H1 (cell line): Measurements from ENCODE around the gene PNMA8B. TPM values are rescaled to one million over a fixed set of nuclear protein-coding genes. Genes with fewer than 3 reads are reported as not detected.

Experiments
- CTCF ChIA-PET: fragments of 300-600 bp; sonication (Branson Sonifier 250); formaldehyde crosslinking; loops from one replicate; lab custom pipeline; 2021; ENCODE audit not compliant: partially characterized antibody; lab: Charles Lee
- POLR2A ChIA-PET: fragments of 300-600 bp; sonication (Branson Sonifier 250); formaldehyde crosslinking; loops from one replicate; lab custom pipeline; 2021; ENCODE audit warnings: inconsistent platforms; ENCODE audit not compliant: partially characterized antibody; lab: Charles Lee
- DNase-seq, 2 experiments: peaks; one replicate each; pipeline versions ENCODE4 v3.0.0 to v3.0.0-alpha.2; 2010 to 2022; ENCODE audit warnings: low spot score in 2 of 2, low read depth in 1 of 2, mixed read lengths in 1 of 2
- FAIRE-seq: peaks from 2 replicates; lab custom pipeline; 2011; peaks lifted over from hg19 to GRCh38; lab: Jason Lieb, UNC
- H2AFZ ChIP-seq: 2 replicates; pipeline ENCODE4 v1.8.1; 2012; ENCODE audit warnings: low read length, inconsistent platforms
- H2AK5ac ChIP-seq: 2 replicates; pipeline ENCODE4 v1.6.1; 2013; ENCODE audit warnings: low read depth, low read length
- H2BK120ac ChIP-seq: replicated peaks from 2 replicates; pipeline ENCODE3; 2013; ENCODE audit warnings: low read depth, low read length, inconsistent platforms
- H2BK12ac ChIP-seq: 2 replicates; pipeline ENCODE4 v1.6.1; 2013; ENCODE audit warnings: low read depth, low read length
- H2BK15ac ChIP-seq: 2 replicates; pipeline ENCODE4 v1.6.1; 2013; ENCODE audit warnings: low read length
- H2BK20ac ChIP-seq: 2 replicates; pipeline ENCODE4 v1.6.1; 2013; ENCODE audit warnings: low read length
- H2BK5ac ChIP-seq: 2 replicates; pipeline ENCODE4 v1.6.1; 2013; ENCODE audit warnings: low read depth, low read length
- H3K14ac ChIP-seq: 2 replicates; pipeline ENCODE4 v1.6.1; 2013; ENCODE audit warnings: inconsistent platforms; ENCODE audit not compliant: insufficient read length
- H3K18ac ChIP-seq: 2 replicates; pipeline ENCODE4 v1.6.1; 2013; ENCODE audit warnings: low read length; ENCODE audit errors: extremely low read depth
- H3K23ac ChIP-seq: 2 replicates; pipeline ENCODE4 v1.6.1; 2013; ENCODE audit warnings: inconsistent platforms; ENCODE audit not compliant: insufficient read length
- H3K23me2 ChIP-seq: 2 replicates; pipeline ENCODE4 v1.6.1; 2013; ENCODE audit warnings: low read depth, low read length
- H3K27ac ChIP-seq: 2 replicates; pipeline ENCODE4 v1.6.1; 2011; ENCODE audit warnings: low read depth, low read length, inconsistent platforms
- H3K27me3 ChIP-seq, 4 experiments: replicated peaks in 1 of 4; 1 replicate in 1 of 4; 2 replicates in 3 of 4; pipeline versions ENCODE4 v1.6.1 to v1.8.1; 2011 to 2013; ENCODE audit warnings: low read length in 3 of 4, mild to moderate bottlenecking in 3 of 4, inconsistent platforms in 2 of 4, mixed read lengths in 2 of 4, moderate library complexity in 1 of 4; ENCODE audit not compliant: control insufficient read depth in 3 of 4, insufficient read depth in 3 of 4; ENCODE audit errors: extremely low read depth in 1 of 4
- H3K36me3 ChIP-seq, 4 experiments: 2 replicates each; pipeline versions ENCODE4 v1.6.1 to v1.8.1; 2011 to 2013; ENCODE audit warnings: mild to moderate bottlenecking in 4 of 4, low read length in 3 of 4, moderate library complexity in 2 of 4, control low read depth in 1 of 4, inconsistent platforms in 1 of 4; ENCODE audit not compliant: insufficient read depth in 4 of 4, control insufficient read depth in 2 of 4
- H3K4ac ChIP-seq: replicated peaks from 2 replicates; pipeline ENCODE3; 2013; ENCODE audit warnings: low read length, low read depth, mixed read lengths, inconsistent platforms; ENCODE audit not compliant: insufficient read length
- H3K4me1 ChIP-seq, 4 experiments: replicated peaks in 1 of 4; 1 replicate in 1 of 4; 2 replicates in 3 of 4; pipeline versions ENCODE4 v1.6.1 to v1.8.1; 2011 to 2013; ENCODE audit warnings: low read length in 3 of 4, inconsistent platforms in 2 of 4, mixed read lengths in 1 of 4; ENCODE audit not compliant: insufficient read depth in 4 of 4, control insufficient read depth in 3 of 4
- H3K4me2 ChIP-seq, 2 experiments: 2 replicates each; pipeline versions ENCODE4 v1.6.1 to v1.8.1; 2011 to 2013; ENCODE audit warnings: low read depth in 2 of 2, low read length in 2 of 2, control low read depth in 1 of 2, inconsistent platforms in 1 of 2, mild to moderate bottlenecking in 1 of 2; ENCODE audit not compliant: insufficient read depth in 1 of 2
- H3K4me3 ChIP-seq, 4 experiments: fragments of 200-600, 300-600 bp in 1 of 4; sonication (generic), shearing (Covaris generic), sonication (Bioruptor Twin) in 1 of 4; 2 replicates each; pipeline versions ENCODE4 v1.5.1 to v1.8.1; 2011 to 2016; ENCODE audit warnings: low read length in 4 of 4, low read depth in 3 of 4, control low read depth in 2 of 4, inconsistent platforms in 2 of 4, mild to moderate bottlenecking in 2 of 4, mixed read lengths in 1 of 4, moderate library complexity in 1 of 4; ENCODE audit not compliant: insufficient read depth in 2 of 4; ENCODE audit errors: extremely low read depth in 1 of 4
- H3K56ac ChIP-seq: replicated peaks from 2 replicates; pipeline ENCODE3; 2013; ENCODE audit warnings: low read depth, mild to moderate bottlenecking, mixed read lengths, low read length, inconsistent platforms; ENCODE audit not compliant: insufficient read length
- H3K79me1 ChIP-seq: 2 replicates; pipeline ENCODE4 v1.6.1; 2013; ENCODE audit warnings: low read depth, low read length, control low read depth
- H3K79me2 ChIP-seq, 2 experiments: 2 replicates each; pipeline versions ENCODE4 v1.6.1 to v1.8.1; 2012 to 2013; ENCODE audit warnings: low read length in 2 of 2, mild to moderate bottlenecking in 2 of 2, inconsistent platforms in 1 of 2; ENCODE audit not compliant: insufficient read depth in 2 of 2, control insufficient read depth in 1 of 2
- H3K9ac ChIP-seq, 4 experiments: replicated peaks in 1 of 4; 1 replicate in 1 of 4; 2 replicates in 3 of 4; pipeline versions ENCODE4 v1.6.1 to v1.8.1; 2011 to 2013; ENCODE audit warnings: low read depth in 3 of 4, low read length in 3 of 4, control low read depth in 2 of 4, mild to moderate bottlenecking in 2 of 4, moderate library complexity in 2 of 4, inconsistent platforms in 1 of 4; ENCODE audit errors: extremely low read depth in 1 of 4
- H3K9me3 ChIP-seq, 2 experiments: 2 replicates each; pipeline versions ENCODE4 v1.6.1 to v1.8.1; 2012 to 2013; ENCODE audit warnings: mild to moderate bottlenecking in 2 of 2, moderate library complexity in 2 of 2, control low read depth in 1 of 2, inconsistent platforms in 1 of 2, low read depth in 1 of 2, low read length in 1 of 2, mixed read lengths in 1 of 2; ENCODE audit not compliant: insufficient read depth in 2 of 2
- H4K20me1 ChIP-seq, 2 experiments: replicated peaks in 1 of 2; 2 replicates each; pipeline versions ENCODE3 to v1.8.1; 2011 to 2013; ENCODE audit warnings: inconsistent platforms in 2 of 2, low read length in 2 of 2, mild to moderate bottlenecking in 1 of 2; ENCODE audit not compliant: insufficient read depth in 2 of 2, control insufficient read depth in 1 of 2
- H4K5ac ChIP-seq: 2 replicates; pipeline ENCODE4 v1.6.1; 2013; ENCODE audit warnings: low read length, low read depth, mixed read lengths, inconsistent platforms; ENCODE audit not compliant: insufficient read length
- H4K8ac ChIP-seq: 2 replicates; pipeline ENCODE4 v1.8.0; 2013; ENCODE audit warnings: mild to moderate bottlenecking, moderate library complexity, low read length, inconsistent platforms; ENCODE audit not compliant: insufficient read depth; ENCODE audit errors: extremely low read depth
- H4K91ac ChIP-seq: replicated peaks from 2 replicates; pipeline ENCODE3; 2013; ENCODE audit warnings: low read length, mixed read lengths, inconsistent platforms; ENCODE audit not compliant: insufficient read length
- ATF2 ChIP-seq: IDR thresholded peaks from 2 replicates; pipeline ENCODE4 v1.6.1; 2012; ENCODE audit warnings: low read length, inconsistent platforms
- E2F6 ChIP-seq: IDR thresholded peaks from 2 replicates; pipeline ENCODE4 v1.6.1; 2012; ENCODE audit warnings: inconsistent platforms
- MAX ChIP-seq: IDR thresholded peaks from 2 replicates; pipeline ENCODE4 v1.6.1; 2012; ENCODE audit warnings: inconsistent platforms
- SUZ12 ChIP-seq: fragments of 200-600 bp; sonication (generic); IDR thresholded peaks from 2 replicates; pipeline ENCODE4 v1.6.1; 2012; ENCODE audit warnings: mild to moderate bottlenecking, inconsistent platforms, low read length, moderate library complexity, mixed read lengths
- WGBS, 2 experiments: shearing (Covaris generic) in 1 of 2; methylation state at CpG; one replicate each; pipeline versions ENCODE4 v1.1.6 to v1.1.7; 2013 to 2015; ENCODE audit warnings: low lambda C conversion rate in 2 of 2, mixed read lengths in 2 of 2, inconsistent platforms in 1 of 2, low coverage in 1 of 2, missing lambda C conversion rate in 1 of 2; ENCODE audit not compliant: insufficient replicate concordance in 2 of 2, insufficient coverage in 1 of 2, insufficient read length in 1 of 2; ENCODE audit errors: extremely low coverage in 1 of 2, missing lambda C conversion rate in 1 of 2; 5-methylcytosine and 5-hydroxymethylcytosine counted together
- polyA plus RNA-seq, 7 experiments: library from polyadenylated mRNA; depleted of rRNA in 3 of 7; stranded (reverse) in 5 of 7; unstranded in 2 of 7; fragments of >200 nt in 5 of 7; fragments of 200-250 nt in 2 of 7; gene quantifications; 1 replicate in 5 of 7; 2 replicates in 1 of 7; 4 replicates in 1 of 7; pipeline versions ENCODE4 v1.2.1 to v1.2.3, GENCODE V29; 2011 to 2013; ENCODE audit warnings: missing spikeins in 2 of 7, mixed read lengths in 2 of 7
- total RNA-seq: library from RNA; stranded (reverse); fragmentation: NEBNext Ultra II Directional; extraction: Animal tissue kit (Norgen Biotek cat#: 25700); gene quantifications from 2 replicates; pipeline ENCODE4 v1.2.1, GENCODE V29; 2021

The PNMA8B gene
- total and polyA plus RNA-seq, 2 of the 8 experiments (the other 6 are each of a cell fraction or from before 2014, with no cell fraction given) = 0.48 to 1.4 TPM

- no peak overlapping the region for H2BK20ac ChIP-seq
- no peaks in the 10 kb centered on the region for H3K9me3 ChIP-seq
- WGBS, 2 experiments = 6% methylated on average over 10 of the region's 17 CpGs; no CpG with 5 or more reads in 1 of the 2 experiments
- H3K23ac ChIP-seq = no peak overlapping the region
- no peak overlapping the region for H3K27ac ChIP-seq
- POLR2A ChIA-PET = interaction anchor here (1.1 kb wide), 1 partner anchor 19 kb away, joined by 6 read pairs; no protein-coding TSS in a partner anchor
- peaks cover 5 to 36% (median 25%) of the 10 kb centered on the region in 4 experiments for H3K4me1 ChIP-seq
- peaks cover 14% of the 10 kb centered on the region; the same call in 1 of the 2 replicates for H3K23me2 ChIP-seq
- TF ChIP-seq SUZ12 (peak; percentile 40; the same call in 1 of the 2 replicates), E2F6 (peak; percentile 31; the same call in 1 of the 2 replicates), MAX (peak; percentile 72; the same call in 1 of the 2 replicates), ATF2 (no peak)
- no peak overlapping the region for H3K56ac ChIP-seq
- H4K5ac ChIP-seq = no peak overlapping the region
- no peak overlapping the region for H3K9ac ChIP-seq
- H3K36me3 ChIP-seq = no peaks in the 10 kb centered on the region
- H4K8ac ChIP-seq = peak overlapping the region; percentile 58
- peak overlapping the region; percentile 47 for H4K91ac ChIP-seq
- peak overlapping the region; percentile 15 to 61 (median 22); a peak in 7 of 8 replicates for H3K4me3 ChIP-seq
- H2BK120ac ChIP-seq = no peak overlapping the region
- no peaks in the 10 kb centered on the region for H3K79me2 ChIP-seq
- no peaks in the 10 kb centered on the region for H3K79me1 ChIP-seq
- peak overlapping the region; percentile 75; the same call in 1 of the 2 replicates for H2BK12ac ChIP-seq
- H2AK5ac ChIP-seq = no peak overlapping the region; the same call in 1 of the 2 replicates
- no peak overlapping the region for H3K14ac ChIP-seq
- no peak overlapping the region; the same call in 1 of the 2 replicates for H2AFZ ChIP-seq
- CTCF ChIA-PET = interaction anchor here (0.6 to 6.7 kb wide), 6 partner anchors 9 to 92 kb away, joined by 4 to 254 read pairs (median 5); no protein-coding TSS in a partner anchor
- peaks cover 33 to 78% (median 74%) of the 10 kb centered on the region in 4 experiments for H3K27me3 ChIP-seq
- no peak overlapping the region for H2BK5ac ChIP-seq
- no peak overlapping the region for H2BK15ac ChIP-seq
- no peak overlapping the region for H3K4ac ChIP-seq
- H3K18ac ChIP-seq = peak overlapping the region; percentile 60
- peaks cover 3 to 5% of the 10 kb centered on the region in 2 experiments for H4K20me1 ChIP-seq
- H3K4me2 ChIP-seq = peak overlapping the region; percentile 47 to 74
- FAIRE-seq = no peak
- DNase-seq = no peak
These were observed 2.8 kb downstream of the PNMA8B start for GRCh38 chr19:46492841-46493235.
